SH-SY5Y (cell line): ENCODE data around the gene KIF4A.

Experiments used
- GATA2 ChIP-seq: IDR thresholded peaks from 2 replicates; pipeline ENCODE4 v1.6.1; 2011; ENCODE audit warnings: mild to moderate bottlenecking, low read depth, low read length
- GATA3 ChIP-seq: IDR thresholded peaks from 2 replicates; pipeline ENCODE4 v1.6.1; 2011; ENCODE audit warnings: low read depth, mild to moderate bottlenecking, low read length, moderate library complexity

DNA sequence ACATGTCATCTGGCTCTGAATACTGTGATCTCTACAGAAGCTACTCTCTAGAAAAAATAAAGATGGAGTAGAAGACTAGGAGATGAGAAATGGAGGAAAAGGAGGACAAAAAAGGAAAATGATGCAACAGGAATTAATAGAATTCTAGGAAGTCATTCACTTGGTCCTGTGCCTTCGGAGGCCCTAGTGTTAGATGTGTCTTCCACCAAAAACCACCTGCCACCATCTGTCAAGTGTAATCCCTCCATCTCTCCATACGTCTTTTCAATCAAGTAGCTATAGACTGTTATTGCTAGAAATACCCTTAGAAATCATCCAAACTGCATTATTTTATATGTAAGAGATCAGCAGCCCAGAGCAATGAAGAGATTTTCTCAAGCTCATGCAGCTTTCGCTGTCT lies 10.8 kb upstream of the KIF4A start:
- TF ChIP-seq GATA2: no peak
- no peak for TF ChIP-seq GATA3
